ENCODE data around the gene DEFB125.

Gene DEFB125

GRCh38 chr20:87401-87800 lies at the start of gene DEFB125:
TSS of gene DEFB125 (plus strand) at chr20:87672. CDS start at chr20:87710, 38 bp downstream.
- no peak within 1 kb of the TSS for H3K4me3 ChIP-seq (ENCODE audit: low read depth, low read length)

GRCh38 chr20:60035-60918 lies 27.2 kb upstream of the DEFB125 start:
- H3K4me3 ChIP-seq (ENCODE audit: low read depth, low read length), result no peak overlapping the region
- no peak for DNase-seq (ENCODE audit: low read depth)
- TF ChIP-seq CTCF (IDR thresholded peaks at IDR 0.05; ENCODE audit: control insufficient read depth, extremely low read depth, insufficient read depth), result no peak

More at GRCh38 chr20:87401-87800, at the start of gene DEFB125:
- TF ChIP-seq CTCF (IDR thresholded peaks at IDR 0.05; ENCODE audit: control insufficient read depth, extremely low read depth, insufficient read depth), result no peak
- DNase-seq (ENCODE audit: low read depth), result no peak

GRCh38 chr20:61230-61629 lies 26.2 kb upstream of the DEFB125 start:
- DNase-seq (ENCODE audit: low read depth), result no peak
- no peak for TF ChIP-seq CTCF (IDR thresholded peaks at IDR 0.05; ENCODE audit: control insufficient read depth, extremely low read depth, insufficient read depth)
- no peak overlapping the region for H3K4me3 ChIP-seq (ENCODE audit: low read depth, low read length)

GRCh38 chr20:61757-62156 lies 25.7 kb upstream of the DEFB125 start:
- no peak for TF ChIP-seq CTCF (IDR thresholded peaks at IDR 0.05; ENCODE audit: control insufficient read depth, extremely low read depth, insufficient read depth)
- H3K4me3 ChIP-seq (ENCODE audit: low read depth, low read length), result no peak overlapping the region
- no peak for DNase-seq (ENCODE audit: low read depth)

GRCh38 chr20:62487-62886 lies 25.0 kb upstream of the DEFB125 start:
- H3K4me3 ChIP-seq (ENCODE audit: low read depth, low read length), result no peak overlapping the region
- no peak for TF ChIP-seq CTCF (IDR thresholded peaks at IDR 0.05; ENCODE audit: control insufficient read depth, extremely low read depth, insufficient read depth)

GRCh38 chr20:64026-64603 lies 23.4 kb upstream of the DEFB125 start:
- no peak for TF ChIP-seq CTCF (IDR thresholded peaks at IDR 0.05; ENCODE audit: control insufficient read depth, extremely low read depth, insufficient read depth)
- DNase-seq (ENCODE audit: low read depth), result no peak
- H3K4me3 ChIP-seq (ENCODE audit: low read depth, low read length), result no peak overlapping the region

More at GRCh38 chr20:62487-62886, 25.0 kb upstream of the DEFB125 start:
- no peak for DNase-seq (ENCODE audit: low read depth)

All from LNCaP clone FGC (cell line).